IMR-90 (cell line): Measurements from ENCODE around the gene TTBK2.

ENCODE experiments used
- BHLHE40 ChIP-seq: fragments of 150-350 bp; IDR thresholded peaks from 2 replicates; pipeline ENCODE4 v1.6.1; 2016; ENCODE audit warnings: mild to moderate bottlenecking, low read depth, low read length
- CEBPB ChIP-seq: IDR thresholded peaks from 2 replicates; pipeline ENCODE4 v1.6.1; 2012; ENCODE audit warnings: low read depth, low read length, improper control_type of control experiment
- CHD1 ChIP-seq: IDR thresholded peaks from 2 replicates; pipeline ENCODE4 v1.6.1; 2012; ENCODE audit warnings: low read depth, low read length, improper control_type of control experiment
- CTCF ChIP-seq: conservative IDR thresholded peaks from 2 replicates; pipeline ENCODE4 v1.5.1; 2012; ENCODE audit warnings: mild to moderate bottlenecking, low read depth, low read length, improper control_type of control experiment
- FOS ChIP-seq: fragments of 150-350 bp; IDR thresholded peaks from 2 replicates; pipeline ENCODE4 v1.6.1; 2016; ENCODE audit warnings: low read depth, low read length
- MXI1 ChIP-seq: IDR thresholded peaks from 2 replicates; pipeline ENCODE4 v1.6.1; 2012; ENCODE audit warnings: low read depth, mild to moderate bottlenecking, low read length, moderate library complexity, borderline replicate concordance
- POLR2A ChIP-seq: IDR thresholded peaks from 2 replicates; pipeline ENCODE4 v1.6.1; 2012; ENCODE audit warnings: mild to moderate bottlenecking, low read depth, low read length
- RAD21 ChIP-seq: IDR thresholded peaks from 2 replicates; pipeline ENCODE4 v1.6.1; 2012; ENCODE audit warnings: low read length, improper control_type of control experiment
- RFX5 ChIP-seq: IDR thresholded peaks from 2 replicates; pipeline ENCODE4 v1.8.0; 2012; ENCODE audit warnings: low read depth, mild to moderate bottlenecking, low read length, moderate library complexity
- SMC3 ChIP-seq: fragments of 150-350 bp; IDR thresholded peaks from 2 replicates; pipeline ENCODE4 v1.6.1; 2016; ENCODE audit warnings: low read depth, mild to moderate bottlenecking, antibody characterized with exemption, low read length, moderate library complexity

DNA sequence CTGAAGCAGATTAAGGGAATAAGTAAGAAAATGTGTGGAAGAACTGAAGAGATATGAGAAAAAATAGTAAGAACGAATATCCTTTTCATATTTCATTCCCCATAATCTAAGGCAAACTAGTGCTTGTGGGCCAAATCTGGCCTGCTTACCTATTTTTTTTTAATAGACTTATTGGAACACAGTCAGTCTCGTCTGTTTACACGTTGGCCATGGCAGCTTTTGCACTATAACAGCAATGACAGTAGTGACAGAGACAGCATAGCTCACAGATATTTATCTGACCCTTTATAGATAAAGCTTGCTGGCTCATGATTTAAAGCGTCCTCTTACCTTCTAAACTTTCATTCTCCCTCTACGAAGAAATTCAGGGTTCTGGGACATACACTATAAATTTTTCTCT is 133.6 kb downstream of the TTBK2 start:
- TF ChIP-seq CTCF: no peak
- TF ChIP-seq POLR2A: no peak
- TF ChIP-seq MXI1: no peak
- TF ChIP-seq RAD21: no peak
- no peak for TF ChIP-seq SMC3
- TF ChIP-seq RFX5: no peak
- TF ChIP-seq BHLHE40: no peak
- no peak for TF ChIP-seq CEBPB
- TF ChIP-seq CHD1: no peak
- no peak for TF ChIP-seq FOS
